ENCODE results near the gene GPR25.

Gene GPR25

DNA sequence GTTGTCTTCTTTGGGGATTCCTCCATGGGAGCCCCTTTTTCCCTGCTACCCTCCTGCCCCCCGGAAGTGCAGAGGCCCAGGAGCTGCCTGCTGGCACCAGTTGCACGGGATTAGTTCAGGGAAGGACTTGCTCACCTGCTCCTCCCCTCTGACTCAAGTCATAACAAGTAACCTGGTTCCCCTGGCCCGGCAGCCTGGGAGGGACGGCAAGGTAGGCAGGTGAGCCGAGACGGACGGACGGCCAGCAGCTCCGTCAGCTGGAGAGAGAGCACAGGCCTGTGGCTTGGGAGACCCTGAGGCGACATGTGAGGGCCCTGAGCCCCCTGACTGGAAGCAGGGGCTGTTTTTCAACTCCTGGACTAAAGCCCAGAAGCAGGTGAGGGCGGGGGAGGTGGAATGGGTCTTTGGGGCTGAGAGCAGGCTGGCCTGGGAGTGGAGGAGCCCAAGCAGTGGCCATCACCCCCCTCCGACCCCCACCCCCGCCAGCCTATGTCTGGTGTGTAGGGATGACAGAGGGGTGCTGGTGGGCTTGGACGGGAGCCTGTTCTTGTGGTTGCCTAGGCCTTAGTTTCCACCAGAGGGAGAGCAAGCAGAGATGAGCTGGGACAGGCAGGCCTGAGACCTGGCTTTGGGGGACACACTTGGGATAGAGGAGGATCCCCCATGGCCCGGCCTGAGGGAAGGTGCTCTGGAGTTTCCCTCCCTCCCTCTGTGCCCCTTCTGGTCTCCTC lies 22.1 kb downstream of the GPR25 start, which contains the start of gene INAVA:
Gene INAVA, plus strand, starts transcription at position 189 of the 731 bp plus-strand sequence. CDS start 3,501 bp downstream, outside the sequence.
- DNase-seq (ENCODE audit: low read depth in 2 of 2), result no peak

DNA sequence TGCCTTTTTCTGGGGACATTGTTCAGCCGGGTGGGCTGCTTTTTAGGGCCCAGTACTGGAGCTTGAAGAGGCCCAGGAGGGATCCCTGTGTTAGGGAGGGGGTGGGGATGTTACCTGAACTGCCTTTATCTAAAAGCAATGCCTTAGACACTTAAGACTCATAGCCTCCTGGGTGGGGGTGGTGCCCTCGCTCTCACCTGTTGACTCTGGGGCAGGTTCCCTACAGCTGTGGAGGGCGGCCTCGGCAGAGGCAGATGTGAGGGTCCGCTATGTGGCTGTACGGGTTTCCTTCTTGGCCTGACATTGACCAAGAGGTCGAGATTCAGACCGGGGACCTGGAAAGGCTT lies 22.6 kb downstream of the GPR25 start:
- DNase-seq (ENCODE audit: low read depth in 2 of 2), result no peak

DNA sequence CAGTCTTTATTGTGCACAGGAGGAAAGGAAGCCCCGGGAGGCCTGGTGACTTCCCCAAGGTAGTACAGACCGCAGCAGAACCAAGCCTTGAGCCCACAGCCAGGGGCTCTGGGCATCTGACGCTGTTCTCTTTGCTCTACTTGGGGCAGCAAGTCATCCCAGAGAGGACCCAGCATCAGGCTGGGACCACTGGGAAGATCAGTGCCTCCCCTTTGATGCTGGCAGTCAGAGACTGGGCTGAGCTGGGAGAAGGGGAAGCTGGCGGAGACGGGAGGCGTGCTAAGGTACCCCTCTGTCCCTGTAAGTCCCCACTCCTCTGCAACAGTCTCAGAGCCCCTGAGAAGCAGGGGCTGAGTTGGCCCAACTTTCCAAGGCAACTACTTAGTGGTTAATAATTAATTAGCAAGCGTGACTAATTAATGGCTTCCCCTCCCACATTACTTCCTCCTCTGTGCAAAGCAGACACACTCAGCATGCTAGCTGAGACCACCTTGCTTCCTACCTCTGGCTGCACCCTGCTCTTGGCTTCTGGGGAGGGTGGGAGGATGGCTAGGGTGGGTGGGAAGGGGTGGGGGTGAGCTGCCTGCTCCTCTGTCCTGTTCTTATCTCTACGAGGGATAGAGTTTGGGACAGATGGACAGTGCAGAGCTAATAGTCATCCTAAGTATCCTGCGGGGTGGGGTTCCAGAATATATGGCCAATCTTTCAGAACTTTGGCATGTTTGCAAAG lies 23.2 kb downstream of the GPR25 start:
- DNase-seq (ENCODE audit: low read depth in 2 of 2), result no peak

DNA sequence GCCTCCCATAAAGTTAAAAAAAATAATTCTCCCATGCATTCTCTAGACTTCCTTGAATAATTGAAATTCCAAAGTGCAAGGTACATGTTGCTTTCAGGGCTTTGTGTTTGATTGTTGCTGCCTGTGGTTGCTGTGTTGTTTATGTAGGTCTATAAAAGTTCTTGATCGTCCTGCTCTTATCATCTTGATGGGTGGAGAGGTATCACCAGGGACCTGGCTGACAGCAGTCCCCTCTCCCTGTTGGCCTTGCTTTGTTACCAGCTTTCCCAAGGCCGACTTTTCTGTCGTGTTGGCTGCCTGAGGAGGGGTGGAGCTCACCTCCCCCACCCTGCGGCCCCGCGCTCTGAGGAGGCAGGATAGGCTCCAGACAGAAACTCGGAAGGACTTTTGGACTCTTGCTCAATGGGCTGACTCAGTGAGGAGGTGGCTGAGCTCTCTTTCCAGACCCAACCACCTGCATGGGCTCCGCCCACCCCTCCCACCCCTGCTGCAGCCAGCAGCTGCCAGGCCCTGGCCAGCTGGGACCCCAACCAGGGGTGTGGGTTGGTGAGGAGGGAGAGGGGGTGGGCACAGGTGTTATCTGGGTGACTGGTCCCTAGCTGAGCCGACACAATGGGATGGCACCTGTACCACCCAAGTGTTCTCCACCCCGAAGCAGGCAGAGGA lies 23.9 kb downstream of the GPR25 start:
- no peak for DNase-seq (ENCODE audit: low read depth in 2 of 2)

GRCh38 chr1:200897259-200897658 lies 24.5 kb downstream of the GPR25 start:
- no peak for DNase-seq (ENCODE audit: low read depth in 2 of 2)

- no peak for DNase-seq (ENCODE audit: low read depth in 2 of 2)
These were observed 26.2 kb downstream of the GPR25 start for GRCh38 chr1:200899015-200899386.

DNA sequence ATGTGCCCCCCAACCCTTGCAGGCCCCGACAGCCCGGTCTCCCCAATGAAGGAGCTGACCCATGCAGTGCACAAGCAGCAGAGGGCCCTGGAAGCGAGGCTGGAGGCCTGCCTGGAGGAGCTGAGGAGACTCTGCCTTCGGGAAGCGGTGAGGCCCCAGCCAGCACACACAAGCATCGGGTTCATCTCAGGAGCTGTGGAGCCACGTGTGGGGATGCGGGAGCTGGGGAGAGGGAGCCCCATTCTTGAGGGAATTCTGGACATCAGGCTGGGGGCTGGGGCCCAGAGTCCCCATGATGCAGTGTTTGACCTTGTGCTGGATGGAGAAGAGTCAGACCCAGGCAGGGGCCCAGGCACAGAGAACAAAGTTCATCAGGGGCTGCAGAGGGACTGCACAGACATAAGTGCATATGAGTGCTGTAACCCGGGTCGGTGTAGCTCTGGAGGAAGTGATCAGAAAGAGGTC lies 26.7 kb downstream of the GPR25 start:
- no peak for DNase-seq (ENCODE audit: low read depth in 2 of 2)

GRCh38 chr1:200899954-200900867 lies 27.4 kb downstream of the GPR25 start:
- no peak for DNase-seq (ENCODE audit: low read depth in 2 of 2)

DNA sequence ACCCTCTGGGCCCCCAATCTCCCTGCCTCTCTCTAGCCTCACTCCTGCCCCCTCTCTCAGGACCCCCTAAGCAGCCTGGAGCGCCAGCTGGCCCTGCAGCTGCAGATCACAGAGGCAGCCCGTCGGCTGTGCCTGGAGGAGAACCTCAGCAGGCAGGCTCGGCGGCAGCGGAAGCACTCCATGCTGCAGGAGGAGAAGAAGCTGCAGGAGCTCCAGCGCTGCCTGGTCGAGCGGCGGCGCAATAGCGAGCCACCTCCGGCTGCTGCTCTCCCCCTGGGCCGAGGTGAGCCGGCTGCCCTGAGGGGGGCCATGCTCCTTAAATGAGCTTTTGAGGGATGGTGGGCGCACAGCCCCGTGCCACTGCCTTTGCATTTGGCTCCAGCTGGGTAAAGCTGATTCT lies 28.1 kb downstream of the GPR25 start:
- no peak for DNase-seq (ENCODE audit: low read depth in 2 of 2)

DNA sequence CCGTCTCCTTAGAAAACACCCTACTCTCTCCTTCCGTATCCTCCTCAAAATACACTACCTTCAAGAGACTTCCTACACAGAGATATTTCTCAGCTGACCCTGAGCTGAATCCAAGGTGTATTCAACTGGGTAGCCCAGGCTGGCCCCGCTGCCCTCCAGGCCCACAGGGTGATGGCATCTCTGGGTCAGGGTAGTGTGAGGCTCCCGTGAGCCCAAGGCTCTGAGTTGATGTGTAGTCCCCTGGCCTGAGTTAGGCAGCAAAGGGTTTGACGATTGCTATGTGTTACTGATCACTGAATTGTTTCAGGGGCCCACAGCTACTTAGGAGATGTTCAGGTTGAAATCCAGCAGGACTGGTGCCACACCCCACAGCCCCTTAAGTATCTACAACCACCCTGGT lies 28.6 kb downstream of the GPR25 start:
- no peak for DNase-seq (ENCODE audit: low read depth in 2 of 2)

DNA sequence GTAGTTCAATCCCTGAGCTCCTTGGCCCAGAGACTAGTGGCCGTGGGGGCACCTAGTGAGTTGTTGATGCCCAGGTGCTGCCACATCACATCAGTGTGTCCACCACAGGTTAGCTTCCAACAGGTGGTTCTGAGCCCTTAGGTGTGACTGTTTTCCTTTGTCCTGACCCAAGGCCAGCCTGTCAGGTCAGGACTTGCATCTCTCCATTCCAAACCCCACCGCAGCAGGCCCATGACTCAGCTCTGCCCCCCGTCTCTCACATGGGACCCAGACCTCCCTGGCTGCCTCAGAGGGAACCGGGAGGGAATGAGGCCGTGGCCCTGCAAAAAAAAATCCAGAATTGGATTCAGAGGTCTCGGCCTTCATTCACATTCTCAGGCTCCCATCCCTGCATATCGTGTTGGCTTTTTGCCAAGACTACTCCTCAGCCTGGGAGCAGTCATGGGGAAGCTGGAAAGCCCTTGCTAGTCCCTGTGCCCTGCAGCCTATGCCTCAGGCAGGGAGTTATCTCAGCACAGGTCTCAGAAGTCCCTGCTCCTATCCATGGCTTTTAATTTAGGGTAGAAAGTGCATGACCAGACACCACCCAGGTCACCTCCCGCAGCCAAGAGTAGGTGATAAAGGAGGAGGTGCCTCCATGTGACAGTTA lies 29.1 kb downstream of the GPR25 start:
- no peak for DNase-seq (ENCODE audit: low read depth in 2 of 2)

GRCh38 chr1:200903793-200904192 lies 31.0 kb downstream of the GPR25 start:
- no peak for DNase-seq (ENCODE audit: low read depth in 2 of 2)

GRCh38 chr1:200904772-200905171 lies 32.0 kb downstream of the GPR25 start:
- DNase-seq (ENCODE audit: low read depth in 2 of 2), result no peak

- DNase-seq (ENCODE audit: low read depth in 2 of 2), result no peak
These were observed 32.8 kb downstream of the GPR25 start for GRCh38 chr1:200905411-200906052.

DNA sequence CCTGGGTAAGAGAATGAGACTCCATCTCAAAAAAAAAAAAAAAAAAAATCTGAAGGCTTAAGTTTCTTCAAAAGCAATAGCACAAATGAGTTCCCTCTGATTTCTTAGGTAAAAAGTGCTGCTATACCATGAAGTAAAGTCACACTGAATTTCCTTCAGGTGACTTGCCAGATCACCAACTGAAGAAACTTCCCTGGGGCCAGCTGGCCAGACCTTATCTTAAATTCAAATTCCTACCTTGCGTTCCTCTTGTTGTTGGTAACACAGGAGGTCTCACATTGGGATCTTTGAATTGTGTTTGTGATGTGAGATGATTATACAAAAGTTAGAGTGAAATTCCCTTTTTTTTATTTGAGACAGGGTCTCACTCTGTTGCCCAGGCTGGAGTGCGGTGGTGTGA lies 33.7 kb downstream of the GPR25 start:
- no peak for DNase-seq (ENCODE audit: low read depth in 2 of 2)

- DNase-seq (ENCODE audit: low read depth in 2 of 2), result no peak
These were observed 34.9 kb downstream of the GPR25 start for GRCh38 chr1:200907611-200908097.

- DNase-seq (ENCODE audit: low read depth in 2 of 2), result no peak
These were observed 35.5 kb downstream of the GPR25 start for GRCh38 chr1:200908191-200908868.

DNA sequence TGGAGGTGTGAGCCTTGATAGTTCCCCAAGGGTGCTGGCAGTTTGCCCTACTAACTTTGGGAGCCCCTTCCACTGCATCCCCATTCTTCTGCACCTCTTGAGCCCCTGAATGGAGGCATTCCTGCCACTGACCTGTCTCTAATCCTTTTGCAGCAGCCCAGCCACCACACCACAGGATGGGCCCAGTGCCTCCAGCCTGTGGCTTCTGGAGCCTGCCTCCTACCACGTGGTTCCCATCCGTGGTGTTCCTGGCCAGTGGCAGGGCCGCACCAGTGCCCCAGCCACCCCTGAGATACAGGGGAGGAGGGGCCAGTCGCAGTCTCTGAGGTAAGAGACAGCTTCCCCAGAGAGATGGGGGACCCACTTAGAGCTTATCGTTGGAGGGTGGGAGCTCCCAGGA lies 36.3 kb downstream of the GPR25 start:
- DNase-seq (ENCODE audit: low read depth in 2 of 2), result no peak

GRCh38 chr1:200909757-200910239 lies 37.0 kb downstream of the GPR25 start:
- no peak for DNase-seq (ENCODE audit: low read depth in 2 of 2)

DNA sequence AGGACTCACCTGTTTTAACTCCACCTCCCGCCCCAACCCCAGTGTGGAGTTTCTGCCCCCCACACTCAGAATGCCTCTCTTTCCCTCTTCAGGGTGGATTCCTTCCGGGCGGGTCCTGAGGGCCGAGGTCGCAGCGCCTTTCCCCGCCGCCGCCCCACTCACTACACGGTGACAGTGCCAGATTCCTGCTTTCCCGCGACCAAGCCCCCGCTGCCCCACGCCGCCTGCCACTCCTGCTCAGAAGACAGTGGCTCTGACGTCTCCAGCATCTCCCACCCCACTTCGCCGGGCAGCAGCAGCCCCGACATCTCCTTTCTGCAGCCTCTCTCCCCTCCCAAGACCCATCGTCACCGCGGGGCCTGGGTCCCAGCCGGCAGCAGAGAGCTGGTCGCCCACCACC lies 38.6 kb downstream of the GPR25 start:
- no peak for DNase-seq (ENCODE audit: low read depth in 2 of 2)
